SHP77 (cell line): Measurements from ENCODE around the gene SKIC3.

Experiments used
- DNase-seq, 2 experiments: peaks; one replicate each; lab custom pipeline; 2025; lab: John Stamatoyannopoulos, UW

Gene SKIC3

GRCh38 chr5:95531491-95531890 is 23.3 kb downstream of the SKIC3 start:
- DNase-seq = no peak

GRCh38 chr5:95530416-95530815 is 24.4 kb downstream of the SKIC3 start:
- no peak for DNase-seq

GRCh38 chr5:95528565-95528964 is 26.2 kb downstream of the SKIC3 start:
- no peak for DNase-seq

- no peak for DNase-seq
These were observed 27.9 kb downstream of the SKIC3 start for GRCh38 chr5:95526871-95527270.

GRCh38 chr5:95524423-95524822 is 30.4 kb downstream of the SKIC3 start:
- no peak for DNase-seq

- no peak for DNase-seq
These were observed 34.6 kb downstream of the SKIC3 start for GRCh38 chr5:95520206-95520605.

- no peak for DNase-seq
These were observed 35.1 kb downstream of the SKIC3 start for GRCh38 chr5:95519681-95520080.

- DNase-seq = no peak
These were observed 35.6 kb downstream of the SKIC3 start for GRCh38 chr5:95519151-95519550.

GRCh38 chr5:95518417-95518816 is 36.4 kb downstream of the SKIC3 start:
- DNase-seq = no peak

GRCh38 chr5:95511606-95512005 is 43.2 kb downstream of the SKIC3 start:
- DNase-seq = no peak

- DNase-seq = no peak
These were observed 46.2 kb downstream of the SKIC3 start for GRCh38 chr5:95508550-95508949.
